Epithelial cell of proximal tubule (primary cell): Measurements from ENCODE around the gene MAST4. TPM values are rescaled to one million over a fixed set of nuclear protein-coding genes. Genes with fewer than 3 reads are reported as not detected.

ENCODE experiments used
- DNase-seq: peaks from one replicate; pipeline ENCODE4 v3.0.0-alpha.2; 2011; ENCODE audit warnings: low read depth
- H3K4me3 ChIP-seq: 2 replicates; pipeline ENCODE4 v1.5.1; 2011; ENCODE audit warnings: low read depth, mild to moderate bottlenecking, low read length
- total RNA-seq: library from RNA; depleted of rRNA; stranded (reverse); fragments of >200 nt; gene quantifications from 2 replicates; pipeline ENCODE4 v1.2.3, GENCODE V29; 2015
- TF ChIP-seq, protein P1 (sequence below): conservative IDR thresholded peaks from 2 replicates; pipeline ENCODE4 v1.5.1; 2012; ENCODE audit warnings: low read depth, mild to moderate bottlenecking, low read length

MAST4 gene
- total RNA-seq, 1 donor from 2014 or later: 17.3 TPM

DNA sequence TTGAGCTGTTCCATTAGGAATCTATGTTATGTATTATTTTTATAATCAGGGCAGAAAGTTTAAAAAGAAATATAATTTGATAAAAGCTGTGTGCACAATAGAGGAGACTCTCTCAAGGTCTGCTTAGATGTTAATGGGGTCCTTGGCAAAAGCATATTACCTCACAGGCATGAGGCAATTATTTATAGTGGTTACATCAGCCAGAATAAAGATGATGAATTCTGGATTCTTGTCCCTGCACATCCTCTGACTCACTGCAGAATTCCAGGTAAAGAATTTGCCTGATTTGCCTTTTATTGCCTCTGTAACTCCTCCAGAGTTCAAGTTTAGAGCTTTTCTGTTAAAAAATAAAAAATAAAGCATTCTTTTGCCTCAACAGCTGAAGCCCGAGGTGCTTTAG lies 253.6 kb downstream of the MAST4 start:
- TF ChIP-seq, protein P1, sequence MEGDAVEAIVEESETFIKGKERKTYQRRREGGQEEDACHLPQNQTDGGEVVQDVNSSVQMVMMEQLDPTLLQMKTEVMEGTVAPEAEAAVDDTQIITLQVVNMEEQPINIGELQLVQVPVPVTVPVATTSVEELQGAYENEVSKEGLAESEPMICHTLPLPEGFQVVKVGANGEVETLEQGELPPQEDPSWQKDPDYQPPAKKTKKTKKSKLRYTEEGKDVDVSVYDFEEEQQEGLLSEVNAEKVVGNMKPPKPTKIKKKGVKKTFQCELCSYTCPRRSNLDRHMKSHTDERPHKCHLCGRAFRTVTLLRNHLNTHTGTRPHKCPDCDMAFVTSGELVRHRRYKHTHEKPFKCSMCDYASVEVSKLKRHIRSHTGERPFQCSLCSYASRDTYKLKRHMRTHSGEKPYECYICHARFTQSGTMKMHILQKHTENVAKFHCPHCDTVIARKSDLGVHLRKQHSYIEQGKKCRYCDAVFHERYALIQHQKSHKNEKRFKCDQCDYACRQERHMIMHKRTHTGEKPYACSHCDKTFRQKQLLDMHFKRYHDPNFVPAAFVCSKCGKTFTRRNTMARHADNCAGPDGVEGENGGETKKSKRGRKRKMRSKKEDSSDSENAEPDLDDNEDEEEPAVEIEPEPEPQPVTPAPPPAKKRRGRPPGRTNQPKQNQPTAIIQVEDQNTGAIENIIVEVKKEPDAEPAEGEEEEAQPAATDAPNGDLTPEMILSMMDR: no peak
- H3K4me3 ChIP-seq: no peak overlapping the region
- no peak for DNase-seq

DNA sequence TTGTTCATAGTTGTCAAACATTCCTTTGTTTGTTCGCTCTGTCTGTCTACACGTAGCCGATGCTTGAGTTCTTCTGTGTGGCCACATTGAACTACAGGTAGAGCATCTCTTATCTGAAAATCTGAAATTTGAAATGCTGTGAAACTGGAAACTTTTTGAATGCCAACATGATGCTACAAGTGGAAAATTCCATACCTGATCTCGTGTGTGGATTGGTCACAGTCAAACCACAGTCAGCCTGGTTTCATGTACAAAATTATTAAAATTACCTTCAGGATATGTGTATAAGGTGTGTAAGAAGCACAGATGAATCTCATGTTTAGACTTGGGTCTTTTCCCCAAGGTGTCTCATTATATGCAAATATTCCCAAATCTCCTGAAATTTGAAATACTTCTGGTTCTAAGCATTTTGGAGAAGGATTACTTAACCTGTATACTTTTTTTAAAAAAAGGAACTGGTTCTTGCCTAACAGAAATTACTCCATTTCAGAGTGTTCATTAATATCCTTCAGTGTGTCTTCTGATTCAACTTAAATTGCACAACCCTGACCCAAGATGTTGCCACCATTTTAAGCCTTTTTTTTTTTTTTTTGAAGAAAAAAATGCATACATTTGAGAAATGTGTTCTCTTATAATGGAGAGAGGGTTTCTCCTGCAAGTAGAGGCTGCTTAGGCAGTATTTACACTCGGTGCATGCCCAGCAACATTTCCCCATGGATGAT lies 254.3 kb downstream of the MAST4 start:
- no peak for DNase-seq
- TF ChIP-seq, protein P1: no peak
- no peak overlapping the region for H3K4me3 ChIP-seq

DNA sequence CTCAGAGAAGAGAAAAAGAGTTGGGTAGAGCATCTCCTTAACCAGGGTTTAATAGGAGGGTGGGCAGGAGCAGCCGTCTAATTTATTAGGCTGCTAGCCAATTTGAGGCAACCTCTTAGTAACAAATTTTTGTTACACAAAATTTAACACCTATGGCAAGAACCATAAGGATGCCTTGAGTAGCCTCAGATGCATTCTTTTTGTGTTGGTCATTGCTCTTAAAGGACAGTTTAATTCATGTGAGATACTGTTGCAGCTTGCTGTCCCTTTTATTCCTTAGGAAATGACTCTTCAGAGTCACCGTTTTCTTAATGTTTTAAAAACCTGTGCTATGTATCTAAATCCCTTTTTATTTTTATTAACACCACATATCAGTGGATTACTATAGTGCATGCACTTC lies 255.1 kb downstream of the MAST4 start:
- DNase-seq: no peak
- no peak overlapping the region for H3K4me3 ChIP-seq
- TF ChIP-seq, protein P1: no peak

DNA sequence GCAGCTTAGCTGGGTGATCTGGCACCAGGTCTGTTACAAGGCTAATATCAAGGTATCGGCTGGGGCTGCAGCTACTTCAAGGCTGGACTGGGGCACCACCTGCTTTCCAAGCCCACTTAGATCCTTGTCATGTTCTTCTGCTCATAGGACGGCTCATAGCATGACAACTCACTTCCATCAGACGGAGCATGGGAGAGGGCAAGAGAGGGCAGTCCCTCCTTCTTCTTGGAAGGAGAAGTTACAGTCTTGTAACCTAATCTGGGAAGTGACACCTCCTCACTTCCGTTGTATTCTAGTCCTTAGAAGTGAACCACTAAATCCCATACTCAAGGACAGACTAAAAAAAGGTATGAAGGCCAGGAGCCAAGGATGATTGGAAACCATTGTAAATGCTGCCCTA lies 258.2 kb downstream of the MAST4 start:
- H3K4me3 ChIP-seq: no peak overlapping the region
- TF ChIP-seq, protein P1: no peak
- DNase-seq: no peak

DNA sequence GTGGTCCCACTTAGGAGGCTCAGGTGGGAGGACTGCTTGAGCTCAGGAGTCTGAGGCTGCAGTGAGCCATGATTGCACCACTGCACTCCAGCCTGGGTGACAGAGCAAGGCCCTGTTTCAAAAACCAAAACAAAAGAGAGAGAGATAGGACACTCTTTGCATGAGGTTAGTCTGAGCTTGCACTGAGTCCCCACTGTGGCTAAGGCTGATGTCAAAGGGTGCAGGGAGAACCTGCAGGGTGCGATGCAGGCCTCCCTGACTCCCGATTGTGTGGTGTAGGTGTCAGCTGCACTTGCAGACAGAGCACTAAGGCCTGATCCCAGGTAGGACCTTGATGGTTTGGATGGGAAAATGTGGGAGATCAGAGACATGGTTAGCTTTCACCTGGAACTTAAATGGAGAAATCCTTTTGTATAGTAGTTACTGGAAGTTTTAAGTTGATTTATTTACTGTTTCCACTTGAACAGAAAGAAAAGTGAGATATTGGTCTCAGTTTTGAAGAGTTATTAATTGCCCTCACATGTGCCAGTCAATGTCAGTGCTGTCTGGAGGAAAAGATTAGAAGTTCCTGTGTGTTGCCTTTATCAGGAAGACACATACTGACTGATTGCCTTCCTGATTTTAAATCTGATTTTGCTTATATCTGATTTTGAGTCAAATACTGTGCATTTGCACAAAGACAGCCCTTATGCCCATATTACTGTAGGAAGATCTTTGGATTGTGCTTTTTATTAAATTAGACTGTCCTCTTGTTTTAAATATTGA lies 260.0 kb downstream of the MAST4 start:
- no peak for DNase-seq
- H3K4me3 ChIP-seq: no peak overlapping the region
- TF ChIP-seq, protein P1: no peak

DNA sequence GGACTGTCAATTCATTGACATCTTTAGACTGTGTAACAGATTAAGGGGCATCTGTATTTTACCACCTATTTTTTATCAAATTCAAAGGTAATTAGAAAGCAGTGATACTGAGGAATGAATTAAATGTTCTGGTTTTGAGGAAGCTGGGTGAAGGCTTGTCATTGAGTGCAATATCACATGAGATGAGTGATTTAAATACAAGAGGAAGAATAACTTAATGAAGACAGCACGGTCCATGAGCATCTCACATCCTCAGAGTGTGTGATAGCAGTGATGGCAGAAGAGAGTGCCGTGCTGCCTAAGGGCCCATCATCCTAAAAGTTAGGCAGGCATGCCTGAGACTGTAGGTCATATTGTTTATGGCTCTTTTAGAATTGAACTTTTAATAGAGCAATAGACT lies 263.3 kb downstream of the MAST4 start:
- TF ChIP-seq, protein P1: no peak
- H3K4me3 ChIP-seq: no peak overlapping the region
- DNase-seq: no peak
